ENCODE data around the gene PGBD5. TPM values are rescaled to one million over a fixed set of nuclear protein-coding genes. Genes with fewer than 3 reads are reported as not detected.
A peak's percentile ranks its signal among the peaks of the same experiment; 100 is the strongest.

The PGBD5 gene
- total and polyA plus RNA-seq, 9 of the 15 experiments (the other 6 are each of a cell fraction or from before 2014, with no cell fraction given), result under 0.01 to 0.40 (median 0.10) TPM; not detected in 3

- FAIRE-seq (no peak), ATAC-seq (peak; percentile 49; the same call in 2 of the 3 replicates), DNase-seq (ENCODE audit: extremely low read depth in 1 of 4, low spot score in 3 of 4) (no peak)
- Histone ChIP-seq H3K36me3 (ENCODE audit: control insufficient read depth, insufficient read depth, low read length) (no peaks in the 10 kb centered on the region), H3K27ac (ENCODE audit: extremely low read depth, low read depth, low read length) (no peak overlapping the region), H3K9me3 (replicated peaks; ENCODE audit: control insufficient read depth, insufficient read depth, low read depth, low read length) (no peaks in the 10 kb centered on the region), H3K9me1 (ENCODE audit: control insufficient read depth, insufficient read depth, low read length) (no peaks in the 10 kb centered on the region), H2AFZ (ENCODE audit: low read depth, low read length) (no peak overlapping the region), H3K27me3 (ENCODE audit: control insufficient read depth in 2 of 2, insufficient read depth in 2 of 2, low read length in 2 of 2) (peaks cover 16 to 35% of the 10 kb centered on the region in 2 experiments), H3K4me1 (replicated peaks in 1 of 2; ENCODE audit: control insufficient read depth in 2 of 2, insufficient read depth in 2 of 2, low read length in 2 of 2) (0 out of 5 replicates have a peak, but pooled peaks cover 0 to 3% of the 10 kb centered on the region in 2 experiments), H3K4me2 (ENCODE audit: insufficient read depth, low read length) (no peak overlapping the region), H3K9ac (ENCODE audit: insufficient read depth in 1 of 2, low read depth in 2 of 2, low read length in 2 of 2) (no peak overlapping the region), H3K4me3 (no peak overlapping the region), H3K79me2 (ENCODE audit: control insufficient read depth, insufficient read depth, low read length) (no peaks in the 10 kb centered on the region), H4K20me1 (replicated peaks; ENCODE audit: control insufficient read depth, insufficient read depth, low read length) (no peaks in the 10 kb centered on the region)
- 4% methylated on average over 7 of the region's 7 CpGs for WGBS (ENCODE audit: insufficient coverage, low coverage, missing lambda C conversion rate)
- no TSS peak for BruUV-seq (replicated peaks)
- in situ Hi-C loops (cut with MboI), result no loop called here
- ChIA-PET CTCF (ENCODE audit: low intra/inter-chr PET ratio) (no interaction called here), POLR2A (no interaction called here)
- intact Hi-C loops (cut with micrococcal nuclease), result no loop called here
- TF ChIP-seq ZNF77 (CRISPR knock-in tag; IDR thresholded peaks at IDR 0.05) (no peak), CTCF (IDR thresholded peaks at IDR 0.05 in 2 of 3, conservative IDR thresholded peaks at IDR 0.05 in 1 of 3; ENCODE audit: insufficient read depth in 2 of 3, low read depth in 1 of 3, low read length in 3 of 3) (peak; percentile 21 to 36 (median 33); a peak in 4 of 6 replicates)
Measured at GRCh38 chr1:230403442-230403841, 22.7 kb downstream of the PGBD5 start.

- Histone ChIP-seq H3K4me3 (no peak overlapping the region), H3K9ac (ENCODE audit: insufficient read depth in 1 of 2, low read depth in 2 of 2, low read length in 2 of 2) (no peak overlapping the region), H2AFZ (ENCODE audit: low read depth, low read length) (no peak overlapping the region), H3K79me2 (ENCODE audit: control insufficient read depth, insufficient read depth, low read length) (no peaks in the 10 kb centered on the region), H3K4me1 (replicated peaks in 1 of 2; ENCODE audit: control insufficient read depth in 2 of 2, insufficient read depth in 2 of 2, low read length in 2 of 2) (0 out of 5 replicates have a peak, but pooled peaks cover 0 to 3% of the 10 kb centered on the region in 2 experiments), H3K9me1 (ENCODE audit: control insufficient read depth, insufficient read depth, low read length) (no peaks in the 10 kb centered on the region), H3K27me3 (ENCODE audit: control insufficient read depth in 2 of 2, insufficient read depth in 2 of 2, low read length in 2 of 2) (peaks cover 22 to 49% of the 10 kb centered on the region in 2 experiments), H3K27ac (ENCODE audit: extremely low read depth, low read depth, low read length) (no peak overlapping the region), H3K36me3 (ENCODE audit: control insufficient read depth, insufficient read depth, low read length) (no peaks in the 10 kb centered on the region), H4K20me1 (replicated peaks; ENCODE audit: control insufficient read depth, insufficient read depth, low read length) (no peaks in the 10 kb centered on the region), H3K9me3 (replicated peaks; ENCODE audit: control insufficient read depth, insufficient read depth, low read depth, low read length) (no peaks in the 10 kb centered on the region), H3K4me2 (ENCODE audit: insufficient read depth, low read length) (no peak overlapping the region)
- ATAC-seq, result no peak
- WGBS (ENCODE audit: insufficient coverage, low coverage, missing lambda C conversion rate), result 2% methylated on average over 8 of the region's 8 CpGs
- in situ Hi-C loops (cut with MboI) (no loop called here), intact Hi-C loops (cut with micrococcal nuclease) (no loop called here)
- no peak for FAIRE-seq
- CTCF ChIA-PET (ENCODE audit: low intra/inter-chr PET ratio), result no interaction called here
- TF ChIP-seq SMARCC2 (IDR thresholded peaks at IDR 0.05; ENCODE audit: low read depth), result no peak
- no peak for TF ChIP-seq NBN (IDR thresholded peaks at IDR 0.05; ENCODE audit: low read depth)
- no peak for TF ChIP-seq ZKSCAN8 (CRISPR knock-in tag; IDR thresholded peaks at IDR 0.05)
- no peak for TF ChIP-seq KAT8 (IDR thresholded peaks at IDR 0.05; ENCODE audit: low read depth)
- peak in 1 of 2 experiments; percentile 21 for TF ChIP-seq E2F6 (IDR thresholded peaks at IDR 0.05; ENCODE audit: borderline replicate concordance in 1 of 2, extremely low read depth in 1 of 2, insufficient read depth in 1 of 2, insufficient read length in 1 of 2, low read depth in 1 of 2, low read length in 1 of 2, poor library complexity in 1 of 2, severe bottlenecking in 1 of 2)
- DNase-seq (ENCODE audit: extremely low read depth in 1 of 4, low spot score in 3 of 4), result no peak
- BruUV-seq (replicated peaks), result no TSS peak
- POLR2A ChIA-PET, result interaction anchor here (0.6 to 1.0 kb wide), 2 partner anchors 22 to 357 kb away, joined by 3 to 4 read pairs; no protein-coding TSS in a partner anchor
Measured at GRCh38 chr1:230401763-230402294, 24.3 kb downstream of the PGBD5 start.

All from K562 (cell line).